GM19043 (cell line): Measurements from ENCODE around the gene CEMIP2.
"Not testable (repeated sequence)": the region's sequence is repeated elsewhere in the genome, so short reads cannot be mapped to it uniquely, and the experiment has no call there.

Experiments
- ATAC-seq: cut with Tn5 transposase; IDR thresholded peaks from one replicate; pipeline ENCODE4 v1.9.1; 2021; ENCODE audit warnings: low read depth; ENCODE audit not compliant: unreplicated experiment

CEMIP2 gene

GRCh38 chr9:71768388-71769174 is at the start of gene CEMIP2:
Gene CEMIP2, minus strand, starts transcription at chr9:71768513. Its CDS starts 18,140 bp downstream, at chr9:71750373.
- ATAC-seq = peak; percentile 61

GRCh38 chr9:71816916-71817451 is 48.7 kb upstream of the CEMIP2 start:
- no peak for ATAC-seq

GRCh38 chr9:71814815-71815214 is 46.5 kb upstream of the CEMIP2 start:
- no peak for ATAC-seq

GRCh38 chr9:71814226-71814625 is 45.9 kb upstream of the CEMIP2 start:
- no peak for ATAC-seq

GRCh38 chr9:71812385-71812784 is 44.1 kb upstream of the CEMIP2 start:
- ATAC-seq = no peak

GRCh38 chr9:71808068-71808467 is 39.8 kb upstream of the CEMIP2 start:
- ATAC-seq = no peak

- ATAC-seq = peak; percentile 95
Observed at GRCh38 chr9:71806901-71807307, 38.6 kb upstream of the CEMIP2 start.

GRCh38 chr9:71805096-71805495 is 36.8 kb upstream of the CEMIP2 start:
- not testable (repeated sequence) for ATAC-seq

GRCh38 chr9:71801826-71802225 is 33.5 kb upstream of the CEMIP2 start:
- no peak for ATAC-seq

GRCh38 chr9:71797266-71797665 is 29.0 kb upstream of the CEMIP2 start:
- no peak for ATAC-seq

- ATAC-seq = no peak
Observed at GRCh38 chr9:71796100-71796767, 27.9 kb upstream of the CEMIP2 start.

- ATAC-seq = peak; percentile 83
Observed at GRCh38 chr9:71795097-71795813, 26.9 kb upstream of the CEMIP2 start.

- peak; percentile 36 for ATAC-seq
Observed at GRCh38 chr9:71793386-71794105, 25.2 kb upstream of the CEMIP2 start.

- no peak for ATAC-seq
Observed at GRCh38 chr9:71791875-71792274, 23.6 kb upstream of the CEMIP2 start.

GRCh38 chr9:71790296-71790695 is 22.0 kb upstream of the CEMIP2 start:
- no peak for ATAC-seq

GRCh38 chr9:71783120-71783523 is 14.8 kb upstream of the CEMIP2 start:
- peak; percentile 75 for ATAC-seq

GRCh38 chr9:71781391-71781790 is 13.1 kb upstream of the CEMIP2 start:
- ATAC-seq = peak; percentile 65

- no peak for ATAC-seq
Observed at GRCh38 chr9:71780953-71781352, 12.6 kb upstream of the CEMIP2 start.

- ATAC-seq = no peak
Observed at GRCh38 chr9:71778085-71778484, 9.8 kb upstream of the CEMIP2 start.

GRCh38 chr9:71774920-71775319 is 6.6 kb upstream of the CEMIP2 start:
- peak; percentile 82 for ATAC-seq
